WTC11 (cell line): Measurements from ENCODE around the gene CCL25. TPM values are rescaled to one million over a fixed set of nuclear protein-coding genes. Genes with fewer than 3 reads are reported as not detected.

Experiments
- ATAC-seq: fragments of 200-7000 bp; cut with Tn5 transposase; 2 replicates; pipeline ENCODE4 v1.10.0; 2021; ENCODE audit warnings: mild to moderate bottlenecking, moderate library complexity
- CTCF ChIA-PET: fragments of 300-600 bp; sonication (Branson Sonifier 250); formaldehyde crosslinking; loops from one replicate; lab custom pipeline; 2021; ENCODE audit warnings: antibody characterized with exemption; lab: Charles Lee
- POLR2A ChIA-PET: fragments of 350-600 bp; sonication (Branson Sonifier 250); formaldehyde crosslinking; loops from one replicate; lab custom pipeline; 2021; ENCODE audit warnings: antibody characterized with exemption; lab: Charles Lee
- DNase-seq: peaks from one replicate; pipeline ENCODE4 v3.0.0; 2021; ENCODE audit warnings: low spot score
- H3K27ac Mint-ChIP-seq: 2 replicates; pipeline ENCODE4 v1.8.0; 2021; ENCODE audit warnings: mixed read lengths
- H3K27me3 Mint-ChIP-seq: 2 replicates; pipeline ENCODE4 v1.8.0; 2021; ENCODE audit warnings: low read depth, mild to moderate bottlenecking, moderate library complexity, mixed read lengths
- H3K36me3 Mint-ChIP-seq: 2 replicates; pipeline ENCODE4 v1.8.0; 2021; ENCODE audit warnings: mixed read lengths
- H3K4me1 Mint-ChIP-seq: 2 replicates; pipeline ENCODE4 v1.8.0; 2022; ENCODE audit warnings: mixed read lengths
- H3K4me3 Mint-ChIP-seq: 2 replicates; pipeline ENCODE4 v1.8.0; 2021; ENCODE audit warnings: mild to moderate bottlenecking, moderate library complexity, mixed read lengths
- H3K9me3 Mint-ChIP-seq: 2 replicates; pipeline ENCODE4 v1.8.0; 2021; ENCODE audit warnings: mixed read lengths
- AFF4 ChIP-seq: sonication (generic); formaldehyde crosslinking; IDR thresholded peaks from 2 replicates; pipeline ENCODE4 v1.8.1; 2023; ENCODE audit warnings: mild to moderate bottlenecking, missing genetic modification reagents, borderline replicate concordance
- ARID4B ChIP-seq: sonication (generic); formaldehyde crosslinking; IDR thresholded peaks from 2 replicates; pipeline ENCODE4 v1.8.0; 2023; ENCODE audit warnings: missing genetic modification reagents, mild to moderate bottlenecking, borderline replicate concordance
- ATF1 ChIP-seq: sonication (generic); formaldehyde crosslinking; IDR thresholded peaks from 2 replicates; pipeline ENCODE4 v1.8.1; 2023; ENCODE audit warnings: mild to moderate bottlenecking, moderate library complexity, missing genetic modification reagents
- CREM ChIP-seq: sonication (generic); formaldehyde crosslinking; IDR thresholded peaks from 2 replicates; pipeline ENCODE4 v1.8.1; 2022; ENCODE audit warnings: mild to moderate bottlenecking, missing genetic modification reagents, moderate library complexity
- ELF4 ChIP-seq: sonication (generic); formaldehyde crosslinking; IDR thresholded peaks from 2 replicates; pipeline ENCODE4 v1.8.1; 2022; ENCODE audit warnings: low read depth, mild to moderate bottlenecking, moderate library complexity, missing genetic modification reagents
- FOXP1 ChIP-seq: sonication (generic); formaldehyde crosslinking; IDR thresholded peaks from 2 replicates; pipeline ENCODE4 v1.8.0; 2022; ENCODE audit warnings: missing genetic modification reagents, mild to moderate bottlenecking, moderate library complexity, borderline replicate concordance
- HMGXB4 ChIP-seq: sonication (generic); formaldehyde crosslinking; IDR thresholded peaks from 2 replicates; pipeline ENCODE4 v1.8.1; 2023; ENCODE audit warnings: mild to moderate bottlenecking, moderate library complexity, missing genetic modification reagents
- MAX ChIP-seq: sonication (generic); formaldehyde crosslinking; IDR thresholded peaks from 2 replicates; pipeline ENCODE4 v1.8.0; 2022; ENCODE audit warnings: mild to moderate bottlenecking, missing genetic modification reagents
- NFYB ChIP-seq: sonication (generic); formaldehyde crosslinking; conservative IDR thresholded peaks from 2 replicates; pipeline ENCODE4 v1.8.0; 2022; ENCODE audit warnings: low read depth, missing genetic modification reagents
- USF2 ChIP-seq: sonication (generic); formaldehyde crosslinking; IDR thresholded peaks from 2 replicates; pipeline ENCODE4 v1.8.1; 2023; ENCODE audit warnings: mild to moderate bottlenecking, missing genetic modification reagents, moderate library complexity
- ZBTB21 ChIP-seq: sonication (generic); formaldehyde crosslinking; IDR thresholded peaks from 2 replicates; pipeline ENCODE4 v1.8.1; 2023; ENCODE audit warnings: mild to moderate bottlenecking, missing genetic modification reagents, borderline replicate concordance
- ZNF281 ChIP-seq: sonication (generic); formaldehyde crosslinking; IDR thresholded peaks from 2 replicates; pipeline ENCODE4 v1.8.0; 2023; ENCODE audit warnings: mild to moderate bottlenecking, missing genetic modification reagents
- ZNF317 ChIP-seq: sonication (generic); formaldehyde crosslinking; IDR thresholded peaks from 2 replicates; pipeline ENCODE4 v1.8.1; 2023; ENCODE audit warnings: low read depth, mild to moderate bottlenecking, moderate library complexity, missing genetic modification reagents, borderline replicate concordance
- total RNA-seq: library from RNA; stranded (reverse); gene quantifications from 3 replicates; pipeline ENCODE4 v1.2.3, GENCODE V29; 2021
- TF ChIP-seq, protein P1 (sequence below): sonication (generic); formaldehyde crosslinking; IDR thresholded peaks from 2 replicates; pipeline ENCODE4 v1.8.1; 2022; ENCODE audit warnings: missing genetic modification reagents, borderline replicate concordance
- TF ChIP-seq, protein P2 (sequence below): sonication (generic); formaldehyde crosslinking; IDR thresholded peaks from 2 replicates; pipeline ENCODE4 v1.8.1; 2022; ENCODE audit warnings: low read depth, missing genetic modification reagents, borderline replicate concordance
- TF ChIP-seq, protein P3 (sequence below): sonication (generic); formaldehyde crosslinking; IDR thresholded peaks from 2 replicates; pipeline ENCODE4 v1.8.1; 2022; ENCODE audit warnings: mild to moderate bottlenecking, missing genetic modification reagents, moderate library complexity, borderline replicate concordance

The CCL25 gene
- total RNA-seq, 1 experiment from 2014 or later, result not detected

DNA sequence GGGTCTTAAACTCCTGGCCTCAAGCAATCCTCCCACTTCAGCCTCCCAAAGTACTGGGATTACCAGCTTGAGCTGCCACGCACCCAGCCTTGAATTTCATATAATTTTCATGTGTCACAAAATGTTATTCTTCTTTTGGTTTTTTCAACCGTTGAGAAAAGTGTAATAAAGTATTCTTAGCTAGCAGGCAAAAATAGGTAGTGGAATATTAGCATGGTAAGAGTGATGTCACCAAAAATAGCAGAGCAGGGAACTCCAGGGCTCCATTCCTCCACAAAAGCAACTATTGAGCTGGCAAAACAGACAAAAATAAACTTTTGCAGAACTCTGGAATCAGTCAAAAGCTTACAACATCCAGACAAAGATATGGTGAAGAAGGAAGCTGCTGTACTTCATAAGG is 52.9 kb downstream of the CCL25 start (continued):
- TF ChIP-seq ZNF281 (CRISPR knock-in tag) (no peak), ZNF317 (no peak), ZBTB21 (CRISPR knock-in tag) (no peak)

DNA sequence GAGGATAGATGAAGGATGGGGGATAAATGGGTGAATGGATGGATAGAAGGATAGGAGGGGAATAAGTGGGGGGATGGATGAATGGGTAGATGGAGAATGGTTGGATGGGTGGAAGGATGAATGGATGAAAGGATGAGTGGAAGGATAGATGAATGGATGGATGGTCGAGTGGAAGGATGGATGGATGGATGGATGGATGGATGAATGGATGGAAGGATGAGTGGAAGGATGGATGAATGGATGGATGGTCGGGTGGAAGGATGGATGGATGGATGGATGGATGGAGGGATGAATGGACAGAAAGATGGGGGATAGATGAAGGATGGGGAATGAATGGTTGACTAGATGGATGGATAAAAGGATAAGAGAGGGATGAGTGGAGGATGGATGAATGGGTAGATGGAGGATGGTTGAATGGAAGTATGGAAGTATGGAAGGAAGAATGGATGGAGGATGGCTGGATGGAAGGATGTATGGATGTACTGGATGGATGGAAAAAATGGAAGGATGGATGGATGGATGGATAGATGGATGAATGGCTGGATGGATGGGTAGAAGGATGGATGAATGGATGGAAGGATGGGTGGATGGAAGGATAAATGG is 54.8 kb downstream of the CCL25 start:
- no peaks in the 10 kb centered on the region for H3K9me3 Mint-ChIP-seq
- no peak for ATAC-seq
- peaks cover 57% of the 10 kb centered on the region for H3K36me3 Mint-ChIP-seq
- POLR2A ChIA-PET, result no interaction called here
- DNase-seq, result no peak
- no peak overlapping the region for H3K4me3 Mint-ChIP-seq
- no peak overlapping the region for H3K27ac Mint-ChIP-seq
- no peaks in the 10 kb centered on the region for H3K27me3 Mint-ChIP-seq
- TF ChIP-seq ELF4 (CRISPR knock-in tag), result no peak
- no peak for TF ChIP-seq HMGXB4 (CRISPR knock-in tag)
- no peak for TF ChIP-seq MAX (CRISPR knock-in tag)
- TF ChIP-seq, protein P1, sequence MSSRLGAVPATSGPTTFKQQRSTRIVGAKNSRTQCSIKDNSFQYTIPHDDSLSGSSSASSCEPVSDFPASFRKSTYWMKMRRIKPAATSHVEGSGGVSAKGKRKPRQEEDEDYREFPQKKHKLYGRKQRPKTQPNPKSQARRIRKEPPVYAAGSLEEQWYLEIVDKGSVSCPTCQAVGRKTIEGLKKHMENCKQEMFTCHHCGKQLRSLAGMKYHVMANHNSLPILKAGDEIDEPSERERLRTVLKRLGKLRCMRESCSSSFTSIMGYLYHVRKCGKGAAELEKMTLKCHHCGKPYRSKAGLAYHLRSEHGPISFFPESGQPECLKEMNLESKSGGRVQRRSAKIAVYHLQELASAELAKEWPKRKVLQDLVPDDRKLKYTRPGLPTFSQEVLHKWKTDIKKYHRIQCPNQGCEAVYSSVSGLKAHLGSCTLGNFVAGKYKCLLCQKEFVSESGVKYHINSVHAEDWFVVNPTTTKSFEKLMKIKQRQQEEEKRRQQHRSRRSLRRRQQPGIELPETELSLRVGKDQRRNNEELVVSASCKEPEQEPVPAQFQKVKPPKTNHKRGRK (CRISPR knock-in tag), result no peak
- TF ChIP-seq NFYB (CRISPR knock-in tag), result no peak
- no peak for TF ChIP-seq USF2 (CRISPR knock-in tag)
- TF ChIP-seq, protein P2, sequence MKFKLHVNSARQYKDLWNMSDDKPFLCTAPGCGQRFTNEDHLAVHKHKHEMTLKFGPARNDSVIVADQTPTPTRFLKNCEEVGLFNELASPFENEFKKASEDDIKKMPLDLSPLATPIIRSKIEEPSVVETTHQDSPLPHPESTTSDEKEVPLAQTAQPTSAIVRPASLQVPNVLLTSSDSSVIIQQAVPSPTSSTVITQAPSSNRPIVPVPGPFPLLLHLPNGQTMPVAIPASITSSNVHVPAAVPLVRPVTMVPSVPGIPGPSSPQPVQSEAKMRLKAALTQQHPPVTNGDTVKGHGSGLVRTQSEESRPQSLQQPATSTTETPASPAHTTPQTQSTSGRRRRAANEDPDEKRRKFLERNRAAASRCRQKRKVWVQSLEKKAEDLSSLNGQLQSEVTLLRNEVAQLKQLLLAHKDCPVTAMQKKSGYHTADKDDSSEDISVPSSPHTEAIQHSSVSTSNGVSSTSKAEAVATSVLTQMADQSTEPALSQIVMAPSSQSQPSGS (CRISPR knock-in tag), result no peak
- no peak for TF ChIP-seq ATF1 (CRISPR knock-in tag)
- no peak for TF ChIP-seq AFF4 (CRISPR knock-in tag)
- no peak for TF ChIP-seq ARID4B (CRISPR knock-in tag)
- TF ChIP-seq FOXP1 (CRISPR knock-in tag), result no peak
- TF ChIP-seq, protein P3, sequence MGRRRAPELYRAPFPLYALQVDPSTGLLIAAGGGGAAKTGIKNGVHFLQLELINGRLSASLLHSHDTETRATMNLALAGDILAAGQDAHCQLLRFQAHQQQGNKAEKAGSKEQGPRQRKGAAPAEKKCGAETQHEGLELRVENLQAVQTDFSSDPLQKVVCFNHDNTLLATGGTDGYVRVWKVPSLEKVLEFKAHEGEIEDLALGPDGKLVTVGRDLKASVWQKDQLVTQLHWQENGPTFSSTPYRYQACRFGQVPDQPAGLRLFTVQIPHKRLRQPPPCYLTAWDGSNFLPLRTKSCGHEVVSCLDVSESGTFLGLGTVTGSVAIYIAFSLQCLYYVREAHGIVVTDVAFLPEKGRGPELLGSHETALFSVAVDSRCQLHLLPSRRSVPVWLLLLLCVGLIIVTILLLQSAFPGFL (CRISPR knock-in tag), result no peak
- no peak for TF ChIP-seq CREM
- TF ChIP-seq, all 79 proteins: peak for 0
- CTCF ChIA-PET, result no interaction called here
- no peaks in the 10 kb centered on the region for H3K4me1 Mint-ChIP-seq
